GM19239 (cell line): Measurements from ENCODE around the gene SIGLEC7.

Experiments used
- DNase-seq: peaks from one replicate; pipeline ENCODE4 v3.0.0; 2011; ENCODE audit warnings: low spot score; ENCODE audit not compliant: insufficient read length
- FAIRE-seq: peaks from 2 replicates; lab custom pipeline; 2011; peaks lifted over from hg19 to GRCh38; lab: Jason Lieb, UNC

Gene SIGLEC7

GRCh38 chr19:51194527-51195315, 52.6 kb downstream of the SIGLEC7 start:
- FAIRE-seq = no peak
- no peak for DNase-seq

- FAIRE-seq (no peak), DNase-seq (no peak)
Observed at GRCh38 chr19:51195316-51195586, 53.1 kb downstream of the SIGLEC7 start.

- DNase-seq (no peak), FAIRE-seq (no peak)
Observed at GRCh38 chr19:51195616-51196015, 53.5 kb downstream of the SIGLEC7 start.

DNA sequence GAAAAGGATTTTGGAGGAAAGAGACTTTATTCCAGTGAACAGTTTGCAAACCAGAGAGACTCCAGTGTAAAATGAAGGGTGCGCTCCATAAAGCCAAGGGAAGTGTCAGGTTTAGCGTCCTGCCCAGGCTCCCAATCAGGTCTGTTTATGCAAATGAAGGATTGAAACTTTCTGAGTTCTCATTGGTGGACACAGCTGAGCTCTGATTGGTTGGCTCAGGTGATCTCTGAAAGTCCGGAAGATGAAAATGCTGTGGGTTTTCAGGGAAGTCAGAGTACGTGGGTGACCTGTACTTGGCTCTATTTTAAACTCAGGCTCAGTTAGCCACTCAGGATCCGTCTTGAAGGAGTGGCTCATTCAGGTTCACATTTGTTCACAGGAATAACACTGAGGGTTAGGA, 54.1 kb downstream of the SIGLEC7 start:
- FAIRE-seq (no peak), DNase-seq (no peak)

DNA sequence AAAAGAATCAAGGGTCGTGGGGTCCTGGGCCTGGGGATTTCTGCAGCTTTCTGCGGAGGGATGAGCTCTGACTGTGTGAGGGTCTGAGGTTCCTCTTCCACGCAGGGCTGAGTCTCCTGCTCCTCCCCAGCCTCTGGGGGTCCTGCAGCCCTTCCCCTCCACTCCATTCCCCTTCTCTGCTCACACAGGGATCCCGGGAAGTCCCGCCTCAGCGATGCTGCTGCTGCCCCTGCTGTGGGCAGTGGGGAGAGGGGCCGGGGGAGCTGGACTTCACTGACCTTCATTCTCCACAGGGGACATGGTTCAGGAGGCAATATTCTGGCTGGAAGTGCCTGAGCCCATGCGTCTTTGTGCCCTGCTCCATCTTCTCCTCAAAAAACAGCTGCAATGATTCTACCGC, 56.5 kb downstream of the SIGLEC7 start:
- FAIRE-seq (no peak), DNase-seq (no peak)

- no peak for FAIRE-seq
- DNase-seq = no peak
Observed at GRCh38 chr19:51200071-51200666, 58.1 kb downstream of the SIGLEC7 start.

- FAIRE-seq = no peak
- no peak for DNase-seq
Observed at GRCh38 chr19:51201712-51202111, 59.6 kb downstream of the SIGLEC7 start.
